GM21619 (cell line): Measurements from ENCODE around the gene UROC1.
A peak's percentile ranks its signal among the peaks of the same experiment; 100 is the strongest.

Experiments
- ATAC-seq: cut with Tn5 transposase; IDR thresholded peaks from one replicate; pipeline ENCODE4 v1.9.1; 2021; ENCODE audit not compliant: unreplicated experiment

UROC1 gene

DNA sequence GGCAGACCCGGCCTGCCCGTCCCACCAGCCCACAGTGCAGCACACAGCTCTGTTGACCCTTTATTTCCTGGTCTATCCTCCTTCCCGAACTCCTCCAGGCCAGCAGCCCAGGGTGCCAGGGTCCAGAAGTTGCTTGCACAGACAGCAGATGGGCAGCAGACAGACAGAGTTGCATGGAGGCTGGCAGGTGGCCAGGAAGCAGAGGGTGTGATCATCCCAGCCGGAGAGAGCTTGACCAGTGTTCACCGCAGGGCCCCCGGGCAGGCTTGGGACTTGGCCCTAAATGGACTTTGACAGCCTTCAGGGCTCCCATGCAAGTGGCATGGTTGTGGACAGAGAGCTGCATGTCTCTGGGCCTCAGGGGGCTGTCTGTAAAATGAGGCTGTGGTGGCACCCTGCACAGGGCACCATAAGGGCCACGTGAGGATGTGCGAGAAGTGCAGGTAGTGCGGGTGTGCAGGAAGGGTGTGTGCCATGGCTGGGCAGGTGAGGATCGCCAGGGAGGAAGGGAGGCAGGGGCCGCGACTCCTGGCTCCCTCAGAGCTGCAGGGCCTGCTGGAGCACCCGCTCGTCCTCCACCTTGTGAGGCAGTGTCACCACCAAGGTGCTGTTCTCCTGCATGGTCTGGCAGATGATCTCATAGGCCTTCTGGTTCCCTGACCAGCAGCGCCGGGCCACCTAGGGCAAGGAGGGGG lies 35.6 kb downstream of the UROC1 start:
- ATAC-seq = no peak

DNA sequence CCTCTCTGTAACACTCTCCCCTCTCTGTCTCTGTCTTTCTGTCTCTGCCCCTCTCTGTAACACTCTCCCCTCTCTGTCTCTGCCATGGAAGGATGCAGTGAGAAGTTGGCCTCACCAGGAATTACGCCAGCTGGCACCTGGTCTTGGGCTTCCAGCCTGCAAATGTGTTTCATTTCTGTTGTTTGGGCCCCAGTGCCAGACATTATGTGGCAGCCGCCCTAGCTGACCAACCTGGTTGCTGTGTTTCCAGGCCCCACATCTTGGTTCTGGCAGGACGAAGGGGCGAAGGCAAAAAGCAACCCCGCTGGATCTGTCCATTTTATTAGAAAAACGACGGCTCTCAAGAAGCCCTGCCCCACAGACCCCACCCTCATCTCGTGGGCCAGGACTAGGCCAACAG lies 36.7 kb downstream of the UROC1 start:
- no peak for ATAC-seq

DNA sequence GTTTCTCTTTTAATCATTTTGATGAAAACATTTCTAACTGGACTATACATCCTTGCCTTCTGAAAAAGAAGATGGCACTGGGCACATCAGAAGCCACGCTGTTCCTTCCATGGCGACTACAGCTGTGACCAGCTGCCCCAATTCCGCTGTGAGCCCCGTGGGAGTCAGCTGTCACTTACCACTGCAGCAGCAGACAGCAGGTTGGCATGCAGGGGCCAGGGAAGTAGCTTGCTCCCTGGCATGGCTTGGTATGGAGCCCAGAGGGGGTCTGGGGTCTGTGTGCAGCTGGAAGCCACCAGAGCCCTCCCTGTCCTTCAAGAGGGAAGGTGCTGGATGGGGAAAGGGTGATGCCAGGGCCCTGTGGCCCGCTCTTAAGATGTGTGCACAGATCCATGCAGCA lies 37.4 kb downstream of the UROC1 start:
- no peak for ATAC-seq

DNA sequence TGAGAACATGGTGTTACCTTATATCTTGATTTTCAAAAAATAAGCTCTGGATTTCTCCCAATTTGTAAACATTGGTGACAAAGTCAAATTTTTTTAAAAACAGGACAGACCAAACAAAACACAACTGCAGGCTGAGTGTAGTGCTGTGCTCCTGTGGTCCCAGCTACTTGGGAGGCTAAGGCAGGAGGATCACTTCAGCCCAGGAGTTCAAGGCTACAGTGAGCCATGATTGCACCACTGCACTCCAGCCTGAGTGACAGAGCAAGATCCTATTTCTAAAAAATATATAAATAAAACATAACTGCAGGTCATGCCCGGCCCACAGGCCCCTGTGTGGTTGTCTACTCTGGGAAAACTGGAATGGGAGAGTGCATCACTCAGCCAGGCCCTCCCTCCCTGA lies 37.9 kb downstream of the UROC1 start:
- no peak for ATAC-seq

DNA sequence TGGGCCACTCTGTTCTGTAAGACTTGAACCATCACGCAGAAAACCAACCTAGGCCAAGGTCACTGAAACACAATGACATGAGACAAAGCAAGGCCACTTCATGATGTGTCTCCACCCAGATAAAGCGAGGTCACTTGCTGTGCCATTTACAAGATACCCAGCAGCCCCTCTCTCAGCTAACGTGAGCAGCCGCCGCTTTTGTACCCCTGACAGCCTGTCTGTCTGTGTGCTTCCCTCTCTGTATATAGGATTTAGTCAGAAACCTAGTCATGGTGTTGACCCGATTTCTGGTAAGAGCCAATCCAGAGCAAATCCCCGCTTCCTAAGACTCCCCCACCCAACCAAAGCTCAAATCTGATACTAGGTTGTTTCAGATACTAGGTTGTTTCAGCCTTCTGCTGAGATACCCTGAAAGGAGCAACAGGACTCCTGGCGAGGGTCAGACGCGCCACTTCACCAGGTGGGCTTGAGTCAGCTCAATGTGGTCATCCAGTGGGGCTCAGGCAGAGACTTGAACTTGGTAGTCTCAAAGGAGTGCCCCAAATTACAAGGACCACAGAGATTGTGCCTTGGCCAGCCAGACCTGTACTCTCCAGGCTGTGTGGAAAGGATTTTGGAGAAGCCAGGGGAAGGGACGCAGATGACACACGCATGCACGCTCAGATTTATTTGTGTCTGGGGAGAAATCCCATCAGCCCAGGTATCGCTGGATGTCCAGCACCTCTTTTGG lies 38.8 kb downstream of the UROC1 start:
- no peak for ATAC-seq

DNA sequence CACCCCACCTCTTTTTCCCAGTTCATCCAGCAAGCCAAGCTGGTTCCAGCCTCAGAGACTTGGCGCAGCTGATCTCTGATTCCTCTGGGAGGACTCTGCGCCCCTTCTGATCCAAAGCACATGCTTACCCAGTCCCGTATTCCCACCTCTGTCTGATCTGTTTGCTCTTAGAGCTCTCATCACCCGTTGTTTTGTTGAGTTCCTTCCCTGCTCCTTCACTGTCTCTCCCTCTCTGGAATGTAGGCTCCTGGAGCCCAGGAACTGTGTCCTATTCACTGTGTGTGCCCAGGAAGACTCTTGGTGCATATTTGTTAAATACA lies 40.6 kb downstream of the UROC1 start:
- no peak for ATAC-seq

DNA sequence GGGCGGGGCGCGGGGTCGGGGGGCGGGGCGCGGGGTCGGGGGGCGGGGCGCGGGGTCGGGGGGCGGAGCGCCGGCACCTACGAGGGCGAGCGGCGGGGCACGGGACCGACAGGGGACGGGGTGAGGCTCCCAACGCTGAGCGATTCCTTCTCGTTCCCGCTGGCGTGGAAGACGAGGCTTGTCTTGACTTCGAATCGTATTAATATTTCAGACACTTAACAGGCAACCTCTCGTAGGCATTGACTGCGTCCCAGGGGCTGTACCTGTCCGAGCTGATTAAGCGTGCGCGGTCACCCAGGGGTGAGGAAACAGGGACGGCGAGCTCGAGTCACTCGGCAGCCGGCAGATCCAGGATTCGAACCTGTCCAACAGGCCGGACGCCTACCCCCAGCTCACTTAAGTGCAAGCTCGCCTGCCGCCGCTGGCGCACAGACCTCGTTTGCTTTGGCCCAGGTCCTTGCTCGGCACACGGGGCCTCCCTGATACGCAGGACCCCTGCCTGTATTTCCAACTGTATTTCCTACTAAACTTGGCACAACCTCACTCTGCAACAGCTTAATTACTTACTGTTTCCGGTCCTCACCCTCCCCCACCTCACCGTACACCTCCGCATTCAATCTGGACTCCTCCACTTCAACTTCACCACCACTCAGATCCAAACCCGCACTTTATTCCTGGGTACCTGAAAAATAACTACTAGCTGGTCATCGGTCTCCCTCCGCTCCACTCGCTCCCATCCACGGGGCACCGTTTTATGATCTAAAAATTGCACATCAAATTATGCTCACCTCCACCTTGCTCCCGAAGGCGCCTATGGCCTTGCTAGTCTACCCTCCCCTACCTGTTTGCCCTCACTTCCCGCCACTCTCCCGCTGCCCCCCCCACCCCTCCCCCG lies 41.2 kb downstream of the UROC1 start:
- ATAC-seq = peak; percentile 9

DNA sequence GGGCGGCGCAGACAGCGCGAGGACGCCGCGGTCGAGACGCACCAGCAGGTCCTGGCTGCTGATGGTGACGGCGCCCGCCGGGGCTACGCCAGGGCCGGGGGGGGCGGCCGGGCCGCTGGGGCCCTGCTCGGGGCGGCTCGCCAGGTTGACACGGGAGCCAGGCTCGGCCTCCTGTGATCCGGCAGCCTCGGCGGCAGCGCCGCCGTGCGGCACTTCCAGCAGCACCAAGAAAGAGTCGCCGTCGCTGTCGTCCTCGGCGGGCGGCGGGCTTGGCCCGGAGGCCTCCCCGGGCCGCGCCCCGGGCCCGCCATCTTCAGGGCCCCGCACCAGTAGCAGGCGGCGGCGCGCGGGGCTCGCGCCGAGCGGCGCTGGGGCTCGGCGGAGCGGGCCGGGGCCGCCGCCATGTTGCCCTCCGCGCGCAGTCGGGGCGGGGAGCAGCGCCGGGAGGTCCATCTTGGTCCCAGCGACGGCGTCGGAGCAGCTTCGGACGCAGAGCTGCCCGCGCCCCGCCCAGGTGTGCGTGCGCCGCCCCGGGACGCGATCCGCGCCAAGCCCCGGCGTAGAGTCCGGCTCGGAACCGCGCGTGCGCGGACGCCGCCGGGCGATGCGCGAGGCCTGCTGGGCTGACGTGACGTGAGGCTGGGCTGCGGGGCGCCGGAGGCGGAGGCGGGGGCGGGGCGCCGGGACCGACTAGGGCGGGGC lies 42.0 kb downstream of the UROC1 start, which contains the start of gene ZXDC:
TSS of gene ZXDC (minus strand) at position 479 of the 702 bp plus-strand sequence. CDS start at position 453, 26 bp downstream.
- peak; percentile 67 for ATAC-seq

DNA sequence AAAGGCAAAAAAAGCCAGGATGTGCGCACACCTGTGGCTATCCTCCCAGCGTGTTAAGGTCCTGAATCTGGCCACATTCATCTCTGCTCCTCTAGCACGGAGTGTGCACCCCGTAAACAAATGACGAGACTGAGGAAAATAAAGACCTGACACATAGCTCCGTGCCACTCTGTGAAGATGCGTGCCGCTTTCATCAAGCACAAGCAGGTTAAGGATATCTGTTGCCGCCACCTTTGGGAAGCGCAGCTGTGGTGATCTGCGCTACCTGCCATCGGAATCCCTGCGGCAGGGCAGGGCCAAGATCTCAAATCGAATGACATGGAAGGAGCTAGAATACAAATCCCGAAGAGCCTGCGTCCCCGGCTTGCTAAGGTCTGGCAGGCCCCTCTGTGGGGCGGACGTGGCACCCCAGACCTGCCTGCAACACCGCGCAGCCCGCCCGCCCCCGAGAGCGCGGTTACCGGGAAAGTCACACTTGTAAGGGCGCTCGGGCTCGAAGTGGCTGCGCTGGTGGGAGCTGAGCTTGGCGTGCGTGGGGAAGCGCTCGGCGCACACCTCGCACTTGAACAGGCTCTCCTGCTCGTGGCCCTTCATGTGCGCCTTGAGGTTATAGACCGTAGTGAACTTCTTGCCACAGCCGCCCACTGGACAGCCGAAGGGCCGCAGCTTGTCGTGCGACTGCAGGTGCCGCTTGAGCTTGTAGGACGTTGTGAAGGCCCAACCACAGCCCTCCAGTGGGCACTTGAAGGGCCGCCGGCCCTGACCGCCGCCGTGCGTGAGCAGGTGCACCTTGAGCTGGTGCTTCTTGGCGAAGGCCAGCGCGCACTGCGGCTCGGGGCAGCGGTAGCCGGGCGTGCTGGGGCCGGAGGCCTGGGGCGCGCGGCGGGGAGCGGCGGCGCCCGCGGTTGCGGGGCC lies 42.8 kb downstream of the UROC1 start:
- ATAC-seq = peak; percentile 26

DNA sequence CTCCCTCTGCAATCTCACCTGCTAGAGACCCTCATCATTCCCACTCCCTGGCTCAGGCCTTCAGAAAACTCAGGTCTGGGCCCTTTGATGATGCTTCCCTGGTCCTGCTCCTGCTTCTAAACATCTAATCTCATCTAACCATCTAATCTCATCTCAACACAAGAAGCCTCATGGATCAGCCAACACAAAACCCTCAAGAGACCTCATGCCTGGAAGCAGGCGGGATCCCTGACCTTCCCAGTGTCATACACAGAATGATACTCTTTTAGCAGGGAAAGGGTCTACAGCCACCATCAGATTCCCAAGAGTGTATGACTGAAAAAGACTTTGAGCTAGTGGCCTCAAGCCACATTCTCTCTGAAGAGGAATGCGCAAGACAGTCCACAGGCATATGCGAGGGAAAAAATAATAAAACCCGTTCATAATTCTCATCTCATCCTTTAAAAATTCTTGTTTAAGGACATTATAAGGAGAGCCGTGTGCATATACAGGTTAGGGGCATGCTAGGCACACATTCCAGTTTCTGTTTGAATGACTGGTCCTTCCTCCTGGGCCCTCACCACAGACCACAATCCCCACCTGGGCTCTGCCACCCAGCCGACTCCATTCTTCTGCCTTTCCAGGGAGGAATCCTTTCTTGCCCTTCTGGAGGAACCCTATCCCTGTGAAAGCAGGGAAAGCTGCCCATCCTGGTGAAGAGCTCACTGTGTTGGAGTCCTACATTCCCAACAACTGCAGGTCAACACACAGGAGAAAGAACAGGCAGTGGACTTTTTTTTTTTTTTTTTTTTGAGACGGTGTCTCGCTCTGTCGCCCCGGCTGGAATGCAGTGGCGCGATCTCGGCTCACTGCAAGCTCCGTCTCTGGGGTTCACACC lies 44.0 kb downstream of the UROC1 start:
- ATAC-seq = no peak

DNA sequence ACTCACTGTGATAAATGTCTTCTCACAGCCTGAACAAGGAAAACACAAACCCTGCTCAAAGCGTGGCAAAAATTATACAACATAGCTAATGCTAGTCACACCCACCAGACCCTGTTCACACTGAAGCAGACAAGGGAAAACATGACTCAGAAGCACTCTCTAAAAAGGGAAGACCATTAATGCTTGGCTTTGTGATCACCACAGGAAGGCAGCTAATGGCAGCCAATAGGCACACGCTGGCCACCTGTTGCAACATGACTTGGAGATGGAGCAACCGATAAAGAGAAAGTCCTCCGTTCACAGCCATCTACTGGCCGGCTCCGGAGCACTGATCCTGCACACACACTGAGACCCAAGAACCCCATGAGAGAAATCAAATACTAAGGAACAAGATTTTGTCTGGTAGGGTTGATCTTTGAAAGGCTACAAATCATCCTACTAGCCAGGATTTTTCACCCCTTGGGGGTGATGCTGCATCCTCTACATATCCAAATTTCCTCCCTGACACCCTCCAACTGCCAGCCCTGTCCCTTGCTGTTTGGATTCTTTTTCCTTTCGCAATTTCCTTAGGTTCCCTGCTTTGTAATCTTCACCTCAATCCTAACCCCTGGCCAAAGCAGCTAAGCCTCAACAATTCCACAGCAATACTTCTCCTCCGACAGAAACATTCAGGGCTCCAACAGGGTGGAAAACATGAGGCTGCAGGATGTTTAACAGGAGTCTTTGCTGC lies 45.1 kb downstream of the UROC1 start:
- no peak for ATAC-seq

DNA sequence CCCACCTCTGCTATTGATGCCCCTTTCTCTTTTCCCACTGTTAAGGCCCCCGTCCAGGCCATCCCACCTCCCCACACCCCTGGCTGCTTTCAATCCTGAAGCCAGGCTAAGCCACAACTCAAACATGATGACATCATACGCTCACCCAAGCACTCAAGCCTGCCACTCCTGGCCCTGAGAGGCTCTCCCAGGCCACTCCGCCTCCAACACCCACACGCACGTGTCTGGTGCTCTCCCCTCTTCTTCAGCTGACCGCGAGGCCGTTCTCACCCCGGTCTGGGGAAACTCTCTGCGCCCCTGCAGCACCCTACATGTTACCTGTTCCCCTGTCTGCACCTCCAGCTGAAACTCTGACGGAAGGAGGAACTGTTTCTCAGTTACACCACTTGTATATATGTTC lies 48.1 kb downstream of the UROC1 start:
- no peak for ATAC-seq

DNA sequence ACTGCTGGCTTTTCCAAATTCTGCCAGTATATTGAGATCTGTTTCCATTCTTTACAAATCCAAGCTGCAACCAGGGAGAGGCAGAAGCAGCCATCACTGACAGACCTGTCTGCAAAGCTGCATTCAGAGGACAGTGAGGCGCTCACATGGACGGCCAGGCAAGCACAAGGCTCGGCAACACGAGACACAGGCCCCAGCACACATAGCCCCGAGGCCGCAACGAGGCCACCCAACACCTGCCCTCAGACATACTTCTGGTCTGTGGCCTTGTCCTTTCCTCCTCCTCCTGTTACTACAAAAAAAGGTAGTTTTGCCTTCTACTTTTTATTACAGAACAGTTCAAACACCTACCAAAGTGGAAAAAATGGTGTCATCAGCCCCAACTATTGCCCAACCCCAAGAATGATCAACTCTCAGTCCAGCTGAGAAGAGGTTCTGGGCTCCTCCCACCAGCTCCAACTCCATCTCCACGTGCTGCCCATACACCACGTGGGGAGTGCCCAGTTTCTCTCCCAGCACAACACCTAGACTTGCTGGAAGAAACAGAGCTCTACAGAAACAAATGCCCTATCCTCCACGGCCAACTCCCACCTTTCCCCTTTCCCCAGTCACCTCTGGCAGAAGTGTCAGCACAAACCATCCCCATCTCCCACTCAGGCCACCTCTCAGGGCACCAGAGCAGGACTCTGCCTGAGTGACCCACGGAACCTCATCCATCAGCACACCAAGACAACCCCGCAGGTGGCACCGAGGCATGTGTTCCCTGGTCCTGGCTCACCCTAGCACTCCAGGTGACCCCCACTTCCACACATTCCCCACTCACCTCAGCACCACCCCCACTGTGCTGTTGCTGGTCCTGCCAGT lies 49.3 kb downstream of the UROC1 start:
- ATAC-seq = no peak

DNA sequence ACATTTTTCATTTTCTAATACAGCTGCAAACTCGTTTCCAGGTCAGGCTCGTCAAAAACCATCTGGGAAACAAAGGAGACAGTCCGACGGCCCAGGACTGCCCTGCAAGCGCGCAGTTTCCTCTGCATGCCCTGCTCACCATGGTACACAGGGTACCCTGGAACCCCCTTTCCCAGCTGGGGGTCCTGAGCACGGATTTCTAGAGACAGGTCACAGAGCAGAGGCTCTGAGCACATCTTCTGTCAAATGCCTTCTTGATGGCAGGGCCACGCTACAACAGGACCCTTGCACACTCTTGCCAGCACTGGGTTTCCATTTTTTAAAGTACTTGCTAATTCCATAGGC lies 50.0 kb downstream of the UROC1 start:
- no peak for ATAC-seq

DNA sequence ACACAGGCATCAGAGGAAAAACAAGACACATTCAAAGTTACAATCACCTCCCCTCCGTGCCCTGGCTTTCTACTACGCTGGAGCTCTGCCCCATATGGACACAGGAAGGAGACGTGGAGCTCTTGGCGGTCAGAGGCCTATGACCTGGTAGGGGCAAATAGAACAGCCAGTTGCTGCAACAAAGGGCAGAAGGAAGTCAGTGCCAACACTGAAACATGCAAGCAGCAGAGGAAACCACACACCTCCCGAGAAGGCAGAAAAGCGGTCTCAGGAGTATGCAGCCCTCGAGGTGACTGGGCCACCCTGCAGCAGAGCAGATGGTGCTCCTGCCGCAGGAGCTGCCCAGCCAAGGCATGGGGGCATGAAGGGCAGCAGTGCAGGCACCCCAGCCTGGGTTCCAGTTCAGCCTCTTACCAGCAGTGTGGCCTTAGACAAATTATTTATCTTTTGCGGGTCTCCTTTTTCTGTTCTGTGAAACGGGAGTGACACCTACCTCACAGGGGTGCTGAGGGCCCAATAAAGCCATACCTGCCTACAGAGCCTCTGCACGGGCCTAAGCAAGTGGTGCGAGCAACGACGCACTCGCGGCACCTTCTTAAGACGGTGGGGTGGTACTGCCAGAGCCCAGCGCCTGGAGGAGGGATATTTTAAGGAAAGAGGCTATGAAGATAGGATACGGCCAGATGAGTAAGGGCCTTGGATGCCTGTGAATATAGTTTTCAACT lies 50.5 kb downstream of the UROC1 start:
- no peak for ATAC-seq

DNA sequence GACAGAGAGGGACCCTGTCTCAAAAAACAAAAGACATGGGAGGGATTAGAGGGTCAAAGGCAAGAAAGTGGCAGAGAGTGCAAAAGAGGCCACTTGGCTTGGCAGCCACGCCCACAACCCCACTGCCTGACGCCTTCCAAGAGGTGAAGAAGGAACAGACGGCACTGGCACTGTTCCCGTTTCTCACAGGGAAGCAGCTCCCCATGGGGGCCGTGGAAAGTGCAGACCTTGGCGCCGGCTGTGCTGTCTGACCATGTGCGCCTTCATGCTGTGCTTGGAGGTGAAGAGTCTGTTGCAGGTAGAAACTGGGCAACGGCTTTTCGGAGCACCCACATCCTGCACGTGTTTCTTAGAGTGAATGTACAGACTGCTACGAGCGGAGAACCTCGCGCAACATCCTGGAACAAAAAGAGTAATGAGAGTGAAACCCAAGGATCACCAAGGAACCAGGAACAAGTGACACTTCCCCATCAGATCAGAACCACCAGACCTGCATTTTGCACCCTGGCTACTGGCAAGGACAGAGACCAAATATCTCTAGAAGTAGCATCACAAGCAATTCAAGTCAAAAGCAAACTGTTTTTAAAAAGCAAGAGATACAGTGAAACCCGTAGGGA lies 51.5 kb downstream of the UROC1 start:
- no peak for ATAC-seq

DNA sequence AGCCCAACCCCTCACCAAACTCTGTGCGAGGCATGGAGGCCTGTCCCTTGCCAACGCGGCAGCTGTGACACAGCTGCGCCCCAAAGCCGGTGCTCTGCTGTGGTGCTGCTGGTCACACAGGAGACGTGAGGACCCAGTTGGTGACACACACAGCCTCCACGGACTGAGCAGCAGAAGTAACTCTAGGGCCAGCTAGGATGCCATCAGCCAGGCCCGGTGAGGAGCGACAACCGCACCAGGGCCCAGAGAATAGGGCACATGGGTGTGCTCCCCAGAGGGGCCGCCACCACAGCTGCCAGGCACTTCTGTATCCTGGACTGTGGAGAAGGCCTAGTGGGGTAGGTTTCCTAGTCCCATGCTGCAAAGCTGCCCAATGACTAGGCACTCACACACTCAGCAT lies 52.6 kb downstream of the UROC1 start:
- no peak for ATAC-seq
